Superior temporal gyrus (tissue), 1 donor: ENCODE measurements around the gene ZNHIT6.
A peak's percentile ranks its signal among the peaks of the same experiment; 100 is the strongest.
"Not testable (repeated sequence)": the region's sequence is repeated elsewhere in the genome, so short reads cannot be mapped to it uniquely, and the experiment has no call there.

Experiments used
- DNase-seq: peaks from one replicate; pipeline ENCODE4 v3.0.0-alpha.2; 2016; ENCODE audit errors: extremely low spot score

The ZNHIT6 gene

GRCh38 chr1:85707990-85708828 lies at the start of gene ZNHIT6:
Gene ZNHIT6, minus strand, starts transcription at chr1:85708433. Its CDS starts 149 bp downstream, at chr1:85708284.
- peak; percentile 92 for DNase-seq

DNA sequence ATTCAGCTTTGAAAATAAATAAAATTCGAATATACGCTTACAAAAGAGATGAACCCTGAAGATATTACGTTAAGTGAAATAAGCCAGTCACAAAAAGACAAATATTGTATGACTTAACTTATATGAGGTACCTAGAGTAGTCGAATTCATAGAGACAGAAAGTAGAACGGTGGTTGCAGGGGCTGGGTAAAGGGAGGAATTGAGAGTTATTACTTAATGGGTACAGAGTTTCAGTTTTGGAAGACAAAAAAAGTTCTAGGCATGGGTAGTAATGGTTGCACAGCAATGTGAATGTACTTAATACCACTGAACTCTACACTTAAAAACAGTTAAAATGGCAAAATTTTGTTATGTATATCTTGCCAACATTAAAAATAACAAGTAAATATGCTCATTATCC lies 48.6 kb upstream of the ZNHIT6 start:
- DNase-seq, result no peak

DNA sequence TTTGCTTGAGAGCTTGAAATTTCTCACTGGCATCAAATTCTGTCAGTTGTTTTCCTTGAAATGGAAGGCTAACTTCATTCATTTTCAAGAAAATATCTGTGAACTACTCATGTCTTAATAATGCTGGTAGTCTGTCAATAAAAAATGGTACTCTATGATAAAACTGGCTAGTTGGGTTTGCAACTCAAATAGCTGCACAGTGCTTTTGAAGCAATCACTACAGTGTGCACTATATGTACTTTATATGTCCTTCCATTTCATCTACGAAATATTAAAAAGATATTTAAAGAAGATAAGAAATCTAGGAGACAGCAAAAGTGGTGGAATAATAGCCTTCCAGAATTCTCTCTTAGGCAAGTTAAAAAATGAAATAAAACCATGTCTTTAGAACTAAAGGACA lies 39.9 kb upstream of the ZNHIT6 start:
- DNase-seq, result no peak

DNA sequence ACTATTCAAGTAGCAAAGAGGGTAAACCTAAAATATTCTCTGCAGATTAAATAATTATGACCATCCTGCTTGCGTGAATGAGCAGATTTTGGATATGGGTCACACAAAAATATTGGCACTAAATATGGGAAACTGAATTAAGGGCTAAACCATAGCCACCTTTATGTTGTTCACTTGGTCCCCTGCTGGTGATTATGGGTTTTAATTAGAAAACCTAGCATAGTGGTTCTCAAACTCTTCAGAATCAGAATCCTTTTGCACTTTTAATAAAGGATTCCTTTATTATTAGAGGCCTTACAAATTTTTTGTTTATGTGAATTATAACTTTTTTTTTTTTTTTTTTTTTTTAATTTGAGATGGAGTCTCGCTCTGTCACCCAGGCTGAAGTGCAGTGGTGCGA lies 38.5 kb upstream of the ZNHIT6 start:
- DNase-seq, result no peak

- DNase-seq, result no peak
These were observed 35.6 kb upstream of the ZNHIT6 start for GRCh38 chr1:85743814-85744213.

DNA sequence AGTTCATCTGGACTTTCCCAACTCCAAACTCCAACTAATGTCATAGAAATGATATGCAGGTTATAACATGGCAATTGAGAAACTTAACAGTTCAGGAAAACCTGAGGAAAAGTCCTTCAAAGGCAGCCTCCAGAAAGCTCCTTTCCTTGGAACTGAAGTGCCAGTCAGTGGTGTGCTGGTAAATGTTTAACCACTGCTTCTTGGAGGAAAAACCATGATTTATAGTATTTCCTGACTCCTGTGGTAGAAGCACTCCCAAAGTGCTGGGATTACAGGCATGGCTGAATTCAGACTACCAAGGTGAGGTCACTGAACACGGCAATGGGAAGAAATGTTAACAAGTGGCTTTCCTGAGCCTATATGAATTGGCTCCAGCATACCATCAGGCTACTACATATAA lies 26.7 kb upstream of the ZNHIT6 start:
- no peak for DNase-seq

GRCh38 chr1:85718678-85719340 lies 10.6 kb upstream of the ZNHIT6 start:
- no peak for DNase-seq

- DNase-seq, result not testable (repeated sequence)
These were observed 6.3 kb upstream of the ZNHIT6 start for GRCh38 chr1:85714418-85715114.

- DNase-seq, result no peak
These were observed 595 bp upstream of the ZNHIT6 start for GRCh38 chr1:85708829-85709227.

DNA sequence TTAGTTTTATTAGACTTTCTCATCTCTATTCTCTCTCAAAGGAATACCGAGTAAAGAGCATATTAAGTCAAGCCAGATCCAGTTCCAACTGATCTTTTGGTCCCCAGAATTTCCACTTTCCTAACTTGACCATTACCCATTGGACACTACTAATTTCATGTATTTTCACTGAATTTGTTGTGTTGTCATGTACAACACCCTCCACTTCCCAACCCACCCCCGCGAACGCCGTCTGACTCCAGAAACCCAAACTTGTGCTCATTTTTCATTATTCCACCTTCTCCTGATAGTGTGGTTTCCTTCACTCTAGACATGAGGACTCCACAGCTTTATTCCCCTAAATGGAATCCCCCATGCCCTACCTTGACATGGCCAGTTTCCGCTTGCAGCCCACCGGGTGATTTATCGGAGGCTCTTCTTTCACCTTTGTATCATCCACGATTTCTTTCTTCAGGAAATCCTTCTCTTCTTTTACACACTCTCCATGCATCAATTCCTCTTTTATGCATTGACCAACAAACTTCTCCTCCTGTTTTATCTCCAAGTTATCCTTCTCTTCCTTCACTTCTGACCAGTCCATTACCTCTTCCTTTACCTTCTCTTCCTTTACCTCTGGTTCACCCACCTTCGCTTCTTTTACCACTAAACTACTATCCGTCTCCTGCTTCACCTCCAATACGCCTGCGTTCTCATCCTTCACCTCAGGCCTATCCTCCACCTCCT lies 805 bp downstream of the ZNHIT6 start:
- DNase-seq, result no peak

DNA sequence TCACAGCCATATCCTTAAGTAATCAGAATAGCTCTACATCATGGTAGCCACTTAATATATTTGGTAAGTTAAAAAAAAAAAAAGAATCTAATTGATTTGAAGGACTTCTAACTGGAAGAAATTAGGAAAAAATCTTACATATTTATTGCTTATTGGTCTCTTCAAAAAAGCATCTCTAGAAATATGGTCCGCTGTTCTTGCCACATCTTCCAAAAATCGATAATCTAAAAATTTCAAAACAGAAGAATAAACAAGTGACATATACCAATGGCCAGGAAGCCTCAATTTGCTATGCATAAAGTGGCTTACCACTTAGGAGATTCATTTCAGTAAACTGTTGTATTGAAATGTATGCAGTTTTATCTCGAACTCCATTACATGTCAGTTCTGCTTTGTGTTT lies 2.3 kb downstream of the ZNHIT6 start:
- DNase-seq, result no peak

GRCh38 chr1:85700422-85700821 lies 7.8 kb downstream of the ZNHIT6 start:
- DNase-seq, result no peak

DNA sequence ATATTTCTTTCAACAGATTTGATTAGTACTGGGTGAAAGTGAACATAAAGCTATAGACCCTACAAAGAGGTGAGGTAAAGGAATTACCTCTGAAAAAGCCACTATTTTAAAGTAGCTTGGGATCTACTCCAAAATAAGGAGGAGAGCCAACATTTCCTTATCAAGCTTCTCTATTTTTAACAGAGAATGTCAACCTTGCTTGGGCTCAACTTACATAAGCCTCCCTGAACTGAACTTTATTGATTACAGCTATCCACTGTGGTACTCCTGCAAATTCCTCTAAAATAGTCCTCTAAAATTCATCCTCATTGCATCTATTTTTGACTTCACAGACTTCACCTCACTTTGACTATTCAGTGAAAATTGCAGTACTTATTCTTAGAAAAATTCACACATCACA lies 10.3 kb downstream of the ZNHIT6 start:
- no peak for DNase-seq

DNA sequence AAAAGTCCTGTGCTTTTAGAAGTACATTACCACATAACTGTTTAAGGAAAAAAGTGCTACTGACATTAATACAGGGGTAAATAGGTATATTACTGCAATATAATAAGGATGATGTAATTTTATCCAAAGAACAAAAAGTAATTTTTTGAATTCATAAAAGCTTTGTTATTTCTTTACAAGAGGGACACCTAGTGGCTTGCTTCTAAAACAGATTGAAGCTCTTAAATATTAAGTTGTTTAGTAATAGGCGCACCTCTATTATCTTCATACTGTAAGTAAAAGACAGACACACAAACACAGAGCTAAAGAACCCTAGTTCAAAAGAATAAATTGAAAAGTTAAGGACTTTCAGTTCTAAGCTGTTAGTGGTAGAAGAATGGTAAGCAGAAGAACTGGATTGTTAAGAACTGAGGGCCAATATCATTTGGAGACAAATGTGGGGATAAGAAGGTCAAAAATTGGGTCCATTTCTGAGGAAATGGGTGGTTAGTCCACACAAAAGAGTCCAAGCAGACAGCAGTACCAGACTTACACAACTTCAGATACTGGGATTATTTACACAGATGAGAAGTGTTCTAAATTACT lies 15.4 kb downstream of the ZNHIT6 start:
- peak; percentile 65 for DNase-seq

DNA sequence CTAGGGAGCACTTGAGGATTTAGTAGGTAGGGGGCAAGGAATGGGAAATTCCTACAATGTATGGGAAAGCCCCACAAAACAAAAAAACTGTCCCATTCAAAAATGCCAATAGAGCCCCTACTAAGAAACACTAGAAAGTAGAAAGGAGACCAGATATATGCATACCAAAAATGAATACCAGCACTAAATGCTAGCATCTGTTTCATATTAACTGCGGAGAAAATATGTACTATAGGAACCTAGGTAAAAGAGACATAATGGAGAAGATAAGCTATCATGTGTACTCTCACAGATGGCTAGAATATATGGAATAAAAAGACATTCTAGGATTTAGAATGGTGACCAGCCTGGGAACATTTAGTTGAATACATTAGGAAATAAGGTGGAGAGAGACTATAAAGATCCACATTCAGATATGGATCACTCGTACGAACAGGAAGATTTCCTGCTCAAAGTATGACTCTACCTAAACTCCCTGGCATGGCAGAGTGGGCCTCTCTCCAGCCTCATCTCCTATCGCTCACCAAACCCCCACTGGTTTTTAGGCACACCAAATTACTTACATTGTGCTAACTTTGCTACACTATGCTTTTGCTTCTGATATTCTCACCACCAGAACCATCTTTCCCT lies 18.3 kb downstream of the ZNHIT6 start:
- DNase-seq, result no peak

DNA sequence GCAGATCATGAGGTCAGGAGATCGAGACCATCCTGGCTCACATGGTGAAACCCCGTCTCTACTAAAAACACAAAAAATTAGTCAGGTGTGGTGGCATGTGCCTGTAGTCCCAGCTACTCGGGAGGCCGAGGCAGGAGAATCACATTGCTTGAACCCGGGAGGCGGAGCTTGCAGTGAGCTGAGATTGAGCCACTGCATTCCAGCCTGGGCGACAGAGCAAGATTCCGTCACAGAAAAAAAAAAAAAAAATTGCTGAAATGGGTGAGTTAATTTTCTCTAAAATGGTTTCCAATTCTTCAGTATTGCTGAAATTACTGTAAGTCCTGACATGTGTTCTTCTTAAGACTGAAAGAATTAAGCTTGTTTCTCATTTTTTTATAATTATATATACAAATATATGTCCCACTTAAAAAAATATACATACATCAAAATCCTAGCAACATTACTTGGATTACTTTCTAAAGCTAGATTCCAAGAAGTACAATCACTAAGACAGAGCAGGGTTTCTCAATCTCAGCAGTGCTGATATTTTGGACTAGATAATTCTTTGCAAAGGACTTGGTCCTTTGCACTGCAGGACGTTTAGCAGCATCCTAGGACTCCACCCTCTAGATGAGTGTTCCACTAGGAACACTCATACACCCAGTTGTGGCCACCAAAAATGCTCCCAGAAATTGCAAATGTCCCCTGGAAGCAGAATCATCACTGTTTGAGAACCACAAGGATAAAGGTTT lies 24.8 kb downstream of the ZNHIT6 start:
- no peak for DNase-seq

GRCh38 chr1:85681087-85681486 lies 27.1 kb downstream of the ZNHIT6 start:
- DNase-seq, result peak; percentile 76

DNA sequence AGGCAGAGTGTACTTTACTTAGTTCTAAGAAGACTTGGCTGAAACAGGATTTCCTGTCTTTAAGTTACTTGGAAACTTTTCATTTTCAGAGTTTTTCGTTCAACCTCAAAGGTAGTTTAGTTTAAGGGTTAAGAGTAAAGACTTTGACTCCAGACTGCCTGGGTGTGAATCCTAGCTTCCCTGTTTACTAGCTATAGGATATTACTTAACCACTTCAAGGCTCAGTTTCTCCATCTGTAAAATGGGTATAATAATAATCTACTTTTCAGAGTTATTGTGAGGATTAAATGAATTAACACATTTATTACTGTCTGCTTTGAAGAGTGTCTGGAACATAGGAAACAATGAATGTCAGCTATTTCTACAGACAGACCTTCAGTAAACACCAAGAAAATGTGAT lies 30.0 kb downstream of the ZNHIT6 start:
- no peak for DNase-seq

DNA sequence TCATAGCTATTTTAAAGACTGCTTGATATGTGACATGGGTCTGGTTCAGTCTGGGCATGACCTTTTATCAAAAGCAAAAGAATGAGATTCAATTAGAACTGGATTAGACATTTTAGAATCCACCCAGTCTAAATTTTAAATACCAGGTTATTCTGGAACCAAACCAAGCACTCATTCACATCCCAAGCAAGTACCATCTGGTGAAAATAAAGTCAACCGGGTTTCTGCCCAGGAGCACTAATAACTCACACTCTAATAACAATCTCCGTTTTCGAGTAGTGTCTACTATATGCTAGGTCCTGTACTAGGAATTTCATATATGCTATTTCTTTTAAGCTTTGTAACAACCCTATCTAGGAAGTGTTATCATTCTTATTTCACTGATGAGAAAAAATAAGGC lies 30.6 kb downstream of the ZNHIT6 start:
- DNase-seq, result no peak

GRCh38 chr1:85672031-85672660 lies 36.1 kb downstream of the ZNHIT6 start:
- no peak for DNase-seq
